ENCODE measurements around the gene ADGRF3. TPM values are rescaled to one million over a fixed set of nuclear protein-coding genes. Genes with fewer than 3 reads are reported as not detected.

Gene ADGRF3
- total and polyA plus RNA-seq, 9 of the 15 experiments (the other 6 are each of a cell fraction or from before 2014, with no cell fraction given) = 0.04 to 0.54 (median 0.16) TPM; not detected in 2

DNA sequence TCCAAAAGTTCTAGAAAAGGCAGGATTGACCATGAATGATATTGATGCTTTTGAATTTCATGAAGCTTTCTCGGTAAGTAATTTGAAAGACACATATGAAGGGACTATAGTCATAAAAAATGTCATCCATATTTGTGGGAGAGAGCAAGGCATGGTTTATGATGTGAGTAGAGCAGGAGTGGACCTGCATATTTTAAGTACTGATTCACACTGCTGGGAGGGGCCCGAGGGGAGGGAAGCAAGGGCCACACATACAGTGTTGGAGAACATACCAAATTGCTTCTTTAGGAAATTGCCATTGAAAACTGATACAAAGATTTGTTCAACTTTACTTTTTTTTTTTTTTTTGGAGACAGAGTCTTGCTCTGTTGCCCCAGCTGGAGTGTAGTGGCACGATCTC, 62.5 kb downstream of the ADGRF3 start (continued):
- no peak for TF ChIP-seq FUS (optimal IDR thresholded peaks at IDR 0.05; ENCODE audit: low read depth, low read length)
- TF ChIP-seq GABPB1 (CRISPR knock-in tag; IDR thresholded peaks at IDR 0.05) = no peak
- no peak for TF ChIP-seq HDAC6 (IDR thresholded peaks at IDR 0.05; ENCODE audit: low read depth, low read length)
- no peak for TF ChIP-seq FOS (IDR thresholded peaks at IDR 0.05; ENCODE audit: extremely low read depth, insufficient read length)
- no peak for TF ChIP-seq ZNF143 (CRISPR knock-in tag; IDR thresholded peaks at IDR 0.05)
- TF ChIP-seq, protein P1, sequence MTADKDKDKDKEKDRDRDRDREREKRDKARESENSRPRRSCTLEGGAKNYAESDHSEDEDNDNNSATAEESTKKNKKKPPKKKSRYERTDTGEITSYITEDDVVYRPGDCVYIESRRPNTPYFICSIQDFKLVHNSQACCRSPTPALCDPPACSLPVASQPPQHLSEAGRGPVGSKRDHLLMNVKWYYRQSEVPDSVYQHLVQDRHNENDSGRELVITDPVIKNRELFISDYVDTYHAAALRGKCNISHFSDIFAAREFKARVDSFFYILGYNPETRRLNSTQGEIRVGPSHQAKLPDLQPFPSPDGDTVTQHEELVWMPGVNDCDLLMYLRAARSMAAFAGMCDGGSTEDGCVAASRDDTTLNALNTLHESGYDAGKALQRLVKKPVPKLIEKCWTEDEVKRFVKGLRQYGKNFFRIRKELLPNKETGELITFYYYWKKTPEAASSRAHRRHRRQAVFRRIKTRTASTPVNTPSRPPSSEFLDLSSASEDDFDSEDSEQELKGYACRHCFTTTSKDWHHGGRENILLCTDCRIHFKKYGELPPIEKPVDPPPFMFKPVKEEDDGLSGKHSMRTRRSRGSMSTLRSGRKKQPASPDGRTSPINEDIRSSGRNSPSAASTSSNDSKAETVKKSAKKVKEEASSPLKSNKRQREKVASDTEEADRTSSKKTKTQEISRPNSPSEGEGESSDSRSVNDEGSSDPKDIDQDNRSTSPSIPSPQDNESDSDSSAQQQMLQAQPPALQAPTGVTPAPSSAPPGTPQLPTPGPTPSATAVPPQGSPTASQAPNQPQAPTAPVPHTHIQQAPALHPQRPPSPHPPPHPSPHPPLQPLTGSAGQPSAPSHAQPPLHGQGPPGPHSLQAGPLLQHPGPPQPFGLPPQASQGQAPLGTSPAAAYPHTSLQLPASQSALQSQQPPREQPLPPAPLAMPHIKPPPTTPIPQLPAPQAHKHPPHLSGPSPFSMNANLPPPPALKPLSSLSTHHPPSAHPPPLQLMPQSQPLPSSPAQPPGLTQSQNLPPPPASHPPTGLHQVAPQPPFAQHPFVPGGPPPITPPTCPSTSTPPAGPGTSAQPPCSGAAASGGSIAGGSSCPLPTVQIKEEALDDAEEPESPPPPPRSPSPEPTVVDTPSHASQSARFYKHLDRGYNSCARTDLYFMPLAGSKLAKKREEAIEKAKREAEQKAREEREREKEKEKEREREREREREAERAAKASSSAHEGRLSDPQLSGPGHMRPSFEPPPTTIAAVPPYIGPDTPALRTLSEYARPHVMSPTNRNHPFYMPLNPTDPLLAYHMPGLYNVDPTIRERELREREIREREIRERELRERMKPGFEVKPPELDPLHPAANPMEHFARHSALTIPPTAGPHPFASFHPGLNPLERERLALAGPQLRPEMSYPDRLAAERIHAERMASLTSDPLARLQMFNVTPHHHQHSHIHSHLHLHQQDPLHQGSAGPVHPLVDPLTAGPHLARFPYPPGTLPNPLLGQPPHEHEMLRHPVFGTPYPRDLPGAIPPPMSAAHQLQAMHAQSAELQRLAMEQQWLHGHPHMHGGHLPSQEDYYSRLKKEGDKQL (CRISPR knock-in tag; IDR thresholded peaks at IDR 0.05; ENCODE audit: borderline replicate concordance) = no peak
- TF ChIP-seq NFE2 (IDR thresholded peaks at IDR 0.05; ENCODE audit: low read depth) = no peak
- TF ChIP-seq KLF16 (IDR thresholded peaks at IDR 0.05) = no peak
- no peak for TF ChIP-seq RFX1 (IDR thresholded peaks at IDR 0.05)
- no peak for TF ChIP-seq RBFOX2 (IDR thresholded peaks at IDR 0.05; ENCODE audit: low read depth, low read length)
